ENCODE results near the gene GBX2. TPM values are rescaled to one million over a fixed set of nuclear protein-coding genes. Genes with fewer than 3 reads are reported as not detected.

GBX2 gene
- total RNA-seq, 1 donor, result not detected

DNA sequence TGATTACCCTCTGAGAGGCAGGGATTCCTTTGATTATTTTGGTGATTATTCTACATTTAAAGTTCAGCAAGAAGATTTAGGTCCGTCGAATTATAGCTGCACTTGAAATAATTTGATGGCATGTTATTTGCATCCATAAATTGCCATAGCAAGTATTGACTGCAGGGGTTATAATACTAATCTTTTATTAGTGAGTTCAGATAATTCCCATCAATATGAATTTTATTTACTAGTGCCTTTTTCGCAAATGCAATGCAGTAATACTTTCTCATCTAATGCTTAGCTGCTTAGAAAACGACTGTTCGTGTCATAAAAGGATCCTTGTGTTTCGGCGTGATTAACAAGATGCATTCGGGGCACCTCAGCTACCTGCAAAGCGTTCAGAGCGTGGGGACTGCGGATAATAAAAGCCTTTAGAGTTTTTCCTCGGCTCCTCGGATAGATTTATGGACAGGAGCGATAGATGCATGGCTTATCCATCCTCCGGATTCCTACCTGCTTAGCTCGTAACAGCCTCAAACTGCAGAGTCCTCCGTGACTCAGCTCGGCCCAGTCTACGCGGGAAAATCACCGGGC is 2.5 kb upstream of the GBX2 start:
- Histone ChIP-seq H3K27me3 (ENCODE audit: insufficient read depth, low read length) (peaks cover 87% of the 10 kb centered on the region), H2AFZ (ENCODE audit: low read length) (no peak overlapping the region), H3K27ac (ENCODE audit: low read depth, low read length) (no peak overlapping the region), H3K4me3 (ENCODE audit: insufficient read depth, low read length) (no peak overlapping the region), H3K79me2 (ENCODE audit: insufficient read depth, low read length) (no peaks in the 10 kb centered on the region), H3K36me3 (ENCODE audit: insufficient read depth, low read length) (no peaks in the 10 kb centered on the region), H3K4me1 (ENCODE audit: insufficient read depth, low read length) (no peaks in the 10 kb centered on the region), H4K20me1 (ENCODE audit: insufficient read depth, low read length) (peaks cover 2% of the 10 kb centered on the region), H3K9me3 (ENCODE audit: low read depth, low read length) (no peaks in the 10 kb centered on the region), H3K4me2 (ENCODE audit: insufficient read depth, low read length) (no peak overlapping the region)
- TF ChIP-seq, protein P1, sequence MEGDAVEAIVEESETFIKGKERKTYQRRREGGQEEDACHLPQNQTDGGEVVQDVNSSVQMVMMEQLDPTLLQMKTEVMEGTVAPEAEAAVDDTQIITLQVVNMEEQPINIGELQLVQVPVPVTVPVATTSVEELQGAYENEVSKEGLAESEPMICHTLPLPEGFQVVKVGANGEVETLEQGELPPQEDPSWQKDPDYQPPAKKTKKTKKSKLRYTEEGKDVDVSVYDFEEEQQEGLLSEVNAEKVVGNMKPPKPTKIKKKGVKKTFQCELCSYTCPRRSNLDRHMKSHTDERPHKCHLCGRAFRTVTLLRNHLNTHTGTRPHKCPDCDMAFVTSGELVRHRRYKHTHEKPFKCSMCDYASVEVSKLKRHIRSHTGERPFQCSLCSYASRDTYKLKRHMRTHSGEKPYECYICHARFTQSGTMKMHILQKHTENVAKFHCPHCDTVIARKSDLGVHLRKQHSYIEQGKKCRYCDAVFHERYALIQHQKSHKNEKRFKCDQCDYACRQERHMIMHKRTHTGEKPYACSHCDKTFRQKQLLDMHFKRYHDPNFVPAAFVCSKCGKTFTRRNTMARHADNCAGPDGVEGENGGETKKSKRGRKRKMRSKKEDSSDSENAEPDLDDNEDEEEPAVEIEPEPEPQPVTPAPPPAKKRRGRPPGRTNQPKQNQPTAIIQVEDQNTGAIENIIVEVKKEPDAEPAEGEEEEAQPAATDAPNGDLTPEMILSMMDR (IDR thresholded peaks at IDR 0.05; ENCODE audit: extremely low read depth, low read depth, low read length), result no peak
- DNase-seq (ENCODE audit: insufficient read length, low spot score, missing footprints), result peak; percentile 69

DNA sequence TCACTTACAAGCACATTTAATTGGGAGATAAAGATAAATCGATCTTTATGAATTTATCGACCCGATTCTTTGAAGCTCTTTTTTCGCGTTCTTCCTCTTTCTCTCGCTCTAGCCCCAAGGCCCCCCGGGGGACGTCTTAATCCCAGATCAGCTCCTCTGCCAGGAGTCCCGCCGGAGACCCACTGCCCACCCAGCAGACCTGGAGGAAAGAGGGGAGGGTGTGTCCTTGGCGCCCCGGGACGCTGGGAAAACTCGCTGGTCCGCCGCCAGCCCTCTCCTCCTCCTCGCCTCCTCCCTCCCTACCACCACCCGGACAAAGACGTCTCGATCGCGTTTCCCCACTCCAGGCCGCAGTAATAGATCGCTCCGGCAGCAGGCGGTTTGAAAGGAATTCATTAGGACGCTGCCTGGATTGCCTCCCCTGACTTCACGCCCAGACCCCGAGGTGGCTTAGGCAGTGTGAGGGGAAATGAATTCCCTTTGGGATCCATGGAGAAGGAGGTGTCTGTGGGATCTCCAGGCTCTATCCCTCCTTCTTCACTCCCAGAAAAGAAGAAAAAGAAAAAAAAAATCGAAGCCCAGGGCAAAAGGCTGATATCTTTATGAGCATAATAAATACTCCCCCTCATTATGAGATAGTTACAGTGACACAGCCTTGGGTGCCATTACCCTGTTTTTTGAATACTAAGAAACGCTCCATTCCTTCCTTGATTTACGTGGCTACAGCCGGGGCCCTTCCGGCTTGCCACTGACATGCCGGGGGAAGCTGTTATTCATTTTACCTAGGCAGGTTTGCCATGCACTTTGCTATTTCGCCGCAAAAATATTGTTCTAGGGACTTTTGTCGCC is 1.8 kb upstream of the GBX2 start:
- H3K27me3 ChIP-seq (ENCODE audit: insufficient read depth, low read length), result peaks cover 93% of the 10 kb centered on the region

DNA sequence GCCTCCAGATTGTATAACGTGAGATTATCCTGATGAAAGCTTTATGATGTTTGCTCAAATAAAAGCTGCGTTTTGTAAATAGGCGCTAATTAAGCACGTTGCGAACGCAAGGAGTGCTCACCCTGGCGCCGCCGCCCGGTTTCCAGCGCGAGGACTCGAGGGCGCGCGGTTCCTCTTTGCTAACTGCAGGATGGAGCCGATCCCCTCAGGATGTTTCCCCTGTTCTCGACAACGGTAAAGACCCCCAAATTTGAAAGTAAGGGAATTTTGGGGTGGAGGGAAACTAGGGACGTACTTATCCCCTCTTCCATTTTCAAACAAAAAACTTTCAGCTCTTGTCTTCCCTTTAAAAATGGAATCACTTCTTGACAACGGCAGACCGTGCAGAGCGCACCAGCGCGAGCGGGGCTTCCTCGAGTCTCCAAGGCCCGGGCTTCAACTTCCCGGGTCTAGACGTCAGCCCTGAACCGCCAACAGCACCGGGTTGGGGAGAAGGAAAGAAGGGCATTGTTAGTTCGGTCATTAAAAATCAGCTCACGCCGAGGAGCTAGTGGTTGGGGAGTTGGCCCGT is 1.1 kb upstream of the GBX2 start:
- Histone ChIP-seq H3K4me3 (ENCODE audit: insufficient read depth, low read length) (no peak overlapping the region), H3K36me3 (ENCODE audit: insufficient read depth, low read length) (no peaks in the 10 kb centered on the region), H3K79me2 (ENCODE audit: insufficient read depth, low read length) (no peaks in the 10 kb centered on the region), H3K27ac (ENCODE audit: low read depth, low read length) (no peak overlapping the region), H2AFZ (ENCODE audit: low read length) (no peak overlapping the region), H3K4me2 (ENCODE audit: insufficient read depth, low read length) (no peak overlapping the region), H4K20me1 (ENCODE audit: insufficient read depth, low read length) (peaks cover 2% of the 10 kb centered on the region), H3K4me1 (ENCODE audit: insufficient read depth, low read length) (no peaks in the 10 kb centered on the region), H3K9me3 (ENCODE audit: low read depth, low read length) (no peaks in the 10 kb centered on the region), H3K27me3 (ENCODE audit: insufficient read depth, low read length) (peaks cover 93% of the 10 kb centered on the region)
- TF ChIP-seq, protein P1 (IDR thresholded peaks at IDR 0.05; ENCODE audit: extremely low read depth, low read depth, low read length), result no peak
- DNase-seq (ENCODE audit: insufficient read length, low spot score, missing footprints), result peak; percentile 85

More for the DNA sequence above, 1.8 kb upstream of the GBX2 start:
- Histone ChIP-seq H3K4me2 (ENCODE audit: insufficient read depth, low read length) (no peak overlapping the region), H3K27ac (ENCODE audit: low read depth, low read length) (no peak overlapping the region), H2AFZ (ENCODE audit: low read length) (no peak overlapping the region), H3K79me2 (ENCODE audit: insufficient read depth, low read length) (no peaks in the 10 kb centered on the region), H3K36me3 (ENCODE audit: insufficient read depth, low read length) (no peaks in the 10 kb centered on the region), H4K20me1 (ENCODE audit: insufficient read depth, low read length) (peaks cover 2% of the 10 kb centered on the region), H3K4me3 (ENCODE audit: insufficient read depth, low read length) (no peak overlapping the region), H3K9me3 (ENCODE audit: low read depth, low read length) (no peaks in the 10 kb centered on the region), H3K4me1 (ENCODE audit: insufficient read depth, low read length) (no peaks in the 10 kb centered on the region)
- peak; percentile 87 for DNase-seq (ENCODE audit: insufficient read length, low spot score, missing footprints)
- TF ChIP-seq, protein P1 (IDR thresholded peaks at IDR 0.05; ENCODE audit: extremely low read depth, low read depth, low read length), result no peak

All from osteoblast (primary cell).